ENCODE data around the gene POLR2E. TPM values are rescaled to one million over a fixed set of nuclear protein-coding genes. Genes with fewer than 3 reads are reported as not detected.

The POLR2E gene
- total and polyA plus RNA-seq, 2 donors from 2014 or later = 158 to 189 TPM

DNA sequence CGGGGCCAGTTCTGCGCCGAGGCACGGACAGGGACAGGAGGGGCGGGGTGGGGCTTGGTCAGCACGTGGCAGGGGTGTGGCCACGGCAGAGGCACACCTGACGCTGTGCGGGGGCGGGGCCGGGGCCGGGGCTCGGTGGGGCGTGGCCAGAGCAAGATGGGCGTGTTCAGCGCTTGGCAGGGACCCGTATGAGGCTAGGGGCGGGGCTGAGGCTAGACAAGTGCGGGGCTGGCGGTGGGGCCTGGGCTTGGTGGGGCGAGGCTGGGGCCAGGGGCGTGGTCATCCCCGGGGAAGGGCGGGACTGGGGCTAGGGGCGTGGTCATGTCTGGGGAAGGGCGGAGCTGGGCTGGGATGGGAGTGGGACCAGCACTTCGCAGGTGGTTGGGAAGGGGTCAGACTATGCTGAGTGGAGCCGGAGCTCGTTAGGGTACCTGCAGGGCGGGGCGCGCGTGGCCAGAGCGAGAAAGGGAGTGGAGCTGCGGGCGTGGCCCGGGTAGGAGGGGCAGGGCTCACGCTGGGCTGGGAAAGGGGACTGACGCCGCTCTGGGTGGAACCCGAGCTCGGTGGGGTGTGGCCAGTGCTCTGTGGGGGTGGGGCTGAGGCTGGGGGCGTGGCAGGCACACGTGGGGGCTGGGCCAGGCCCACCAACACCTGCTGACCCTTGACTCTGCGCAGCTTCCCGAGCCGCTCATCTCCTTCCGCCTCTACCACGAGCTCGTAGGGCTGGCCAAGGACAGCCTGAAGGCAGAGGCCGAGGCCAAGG, 12.8 kb downstream of the POLR2E start:
- Histone ChIP-seq H3K4me1 (ENCODE audit: control insufficient read depth in 2 of 3, insufficient read depth in 2 of 3, low read depth in 1 of 3, low read length in 3 of 3) (peaks cover 0 to 7% (median 0%) of the 10 kb centered on the region in 3 donors), H3K27me3 (ENCODE audit: control insufficient read depth, insufficient read depth, low read length) (no peaks in the 10 kb centered on the region), H3K36me3 (ENCODE audit: control insufficient read depth in 2 of 3, insufficient read depth in 3 of 3, low read length in 3 of 3) (no peaks in the 10 kb centered on the region), H3K9me3 (ENCODE audit: control insufficient read depth in 2 of 3, insufficient read depth in 1 of 3, low read length in 3 of 3) (no peaks in the 10 kb centered on the region), H3K4me3 (ENCODE audit: low read length in 3 of 3) (peak overlapping the region in 1 of 3 donors; percentile 17), H3K27ac (ENCODE audit: low read depth in 2 of 2, low read length in 2 of 2) (peak overlapping the region in 1 of 2 donors; percentile 41), H3K9ac (ENCODE audit: low read length in 3 of 3) (no peak overlapping the region)
- TF ChIP-seq, protein P1, sequence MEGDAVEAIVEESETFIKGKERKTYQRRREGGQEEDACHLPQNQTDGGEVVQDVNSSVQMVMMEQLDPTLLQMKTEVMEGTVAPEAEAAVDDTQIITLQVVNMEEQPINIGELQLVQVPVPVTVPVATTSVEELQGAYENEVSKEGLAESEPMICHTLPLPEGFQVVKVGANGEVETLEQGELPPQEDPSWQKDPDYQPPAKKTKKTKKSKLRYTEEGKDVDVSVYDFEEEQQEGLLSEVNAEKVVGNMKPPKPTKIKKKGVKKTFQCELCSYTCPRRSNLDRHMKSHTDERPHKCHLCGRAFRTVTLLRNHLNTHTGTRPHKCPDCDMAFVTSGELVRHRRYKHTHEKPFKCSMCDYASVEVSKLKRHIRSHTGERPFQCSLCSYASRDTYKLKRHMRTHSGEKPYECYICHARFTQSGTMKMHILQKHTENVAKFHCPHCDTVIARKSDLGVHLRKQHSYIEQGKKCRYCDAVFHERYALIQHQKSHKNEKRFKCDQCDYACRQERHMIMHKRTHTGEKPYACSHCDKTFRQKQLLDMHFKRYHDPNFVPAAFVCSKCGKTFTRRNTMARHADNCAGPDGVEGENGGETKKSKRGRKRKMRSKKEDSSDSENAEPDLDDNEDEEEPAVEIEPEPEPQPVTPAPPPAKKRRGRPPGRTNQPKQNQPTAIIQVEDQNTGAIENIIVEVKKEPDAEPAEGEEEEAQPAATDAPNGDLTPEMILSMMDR (IDR thresholded peaks at IDR 0.05; ENCODE audit: borderline replicate concordance, extremely low read depth, insufficient read depth) = no peak
- peak; percentile 82 to 97 (median 91) for DNase-seq
- no peak for FAIRE-seq
- intact Hi-C loops (cut with DNase I) = no loop called here

DNA sequence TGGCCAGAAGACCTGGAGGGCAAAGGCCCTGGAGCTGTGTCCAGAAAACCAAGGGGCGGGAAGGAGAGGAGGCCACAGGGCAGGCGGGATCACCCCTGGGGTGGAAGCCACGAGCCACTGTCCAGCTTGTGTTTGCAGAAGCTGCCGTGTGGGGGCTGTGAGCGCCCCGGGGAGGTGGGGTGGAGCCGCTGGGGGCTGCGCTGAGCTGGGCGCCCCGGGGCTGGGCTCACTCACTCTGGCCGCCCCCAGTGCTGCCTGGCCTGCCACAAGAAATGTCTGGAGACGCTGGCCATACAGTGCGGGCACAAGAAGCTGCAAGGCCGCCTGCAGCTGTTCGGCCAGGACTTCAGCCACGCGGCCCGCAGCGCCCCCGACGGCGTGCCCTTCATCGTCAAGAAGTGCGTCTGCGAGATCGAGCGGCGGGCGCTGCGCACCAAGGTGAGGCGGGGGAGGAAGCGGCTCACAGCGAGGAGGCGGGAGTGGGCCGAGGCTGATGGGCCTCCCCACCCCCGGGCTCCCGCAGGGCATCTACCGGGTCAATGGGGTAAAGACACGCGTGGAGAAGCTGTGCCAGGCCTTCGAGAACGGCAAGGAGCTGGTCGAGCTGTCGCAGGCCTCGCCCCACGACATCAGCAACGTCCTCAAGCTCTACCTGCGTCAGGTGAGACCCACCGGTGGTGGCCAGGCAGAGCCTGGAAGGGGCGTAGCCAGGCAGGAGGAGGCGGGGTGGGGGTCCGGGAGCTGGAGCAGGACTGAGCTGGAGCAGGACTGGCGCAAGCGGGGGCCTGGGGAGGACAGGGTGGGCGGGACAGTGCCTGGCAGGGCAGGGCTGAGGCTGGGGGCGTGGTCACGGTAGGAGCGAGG, 13.6 kb downstream of the POLR2E start:
- intact Hi-C loops (cut with DNase I) = no loop called here
- Histone ChIP-seq H3K4me1 (ENCODE audit: control insufficient read depth in 2 of 3, insufficient read depth in 2 of 3, low read depth in 1 of 3, low read length in 3 of 3) (peaks cover 0 to 7% (median 0%) of the 10 kb centered on the region in 3 donors), H3K9ac (ENCODE audit: low read length in 3 of 3) (no peak overlapping the region), H3K27me3 (ENCODE audit: control insufficient read depth, insufficient read depth, low read length) (no peaks in the 10 kb centered on the region), H3K36me3 (ENCODE audit: control insufficient read depth in 2 of 3, insufficient read depth in 3 of 3, low read length in 3 of 3) (no peaks in the 10 kb centered on the region), H3K9me3 (ENCODE audit: control insufficient read depth in 2 of 3, insufficient read depth in 1 of 3, low read length in 3 of 3) (no peaks in the 10 kb centered on the region), H3K4me3 (ENCODE audit: low read length in 3 of 3) (no peak overlapping the region), H3K27ac (ENCODE audit: low read depth in 2 of 2, low read length in 2 of 2) (no peak overlapping the region)
- DNase-seq (peak in 2 of 5 donors; percentile 83 to 87), FAIRE-seq (no peak)
- TF ChIP-seq, protein P1 (IDR thresholded peaks at IDR 0.05; ENCODE audit: borderline replicate concordance, extremely low read depth, insufficient read depth) = no peak

GRCh38 chr19:1080360-1081161, 14.6 kb downstream of the POLR2E start:
- intact Hi-C loops (cut with DNase I) = no loop called here
- H3K4me1 ChIP-seq (ENCODE audit: control insufficient read depth in 2 of 3, insufficient read depth in 2 of 3, low read depth in 1 of 3, low read length in 3 of 3) = peaks cover 0 to 7% (median 0%) of the 10 kb centered on the region in 3 donors
- H3K9me3 ChIP-seq (ENCODE audit: control insufficient read depth in 2 of 3, insufficient read depth in 1 of 3, low read length in 3 of 3) = no peaks in the 10 kb centered on the region
- FAIRE-seq (no peak), DNase-seq (peak in 1 of 5 donors; percentile 85)
- no peak overlapping the region for H3K9ac ChIP-seq (ENCODE audit: low read length in 3 of 3)
- H3K27ac ChIP-seq (ENCODE audit: low read depth in 2 of 2, low read length in 2 of 2) = no peak overlapping the region
- H3K36me3 ChIP-seq (ENCODE audit: control insufficient read depth in 2 of 3, insufficient read depth in 3 of 3, low read length in 3 of 3) = no peaks in the 10 kb centered on the region
- TF ChIP-seq, protein P1 (IDR thresholded peaks at IDR 0.05; ENCODE audit: borderline replicate concordance, extremely low read depth, insufficient read depth) = no peak
- H3K4me3 ChIP-seq (ENCODE audit: low read length in 3 of 3) = no peak overlapping the region
- H3K27me3 ChIP-seq (ENCODE audit: control insufficient read depth, insufficient read depth, low read length) = no peaks in the 10 kb centered on the region
